ENCODE data around the gene LOXL3. TPM values are rescaled to one million over a fixed set of nuclear protein-coding genes. Genes with fewer than 3 reads are reported as not detected.

Gene LOXL3
- total and polyA plus RNA-seq, 2 donors from 2014 or later, result 2.4 to 9.7 TPM

DNA sequence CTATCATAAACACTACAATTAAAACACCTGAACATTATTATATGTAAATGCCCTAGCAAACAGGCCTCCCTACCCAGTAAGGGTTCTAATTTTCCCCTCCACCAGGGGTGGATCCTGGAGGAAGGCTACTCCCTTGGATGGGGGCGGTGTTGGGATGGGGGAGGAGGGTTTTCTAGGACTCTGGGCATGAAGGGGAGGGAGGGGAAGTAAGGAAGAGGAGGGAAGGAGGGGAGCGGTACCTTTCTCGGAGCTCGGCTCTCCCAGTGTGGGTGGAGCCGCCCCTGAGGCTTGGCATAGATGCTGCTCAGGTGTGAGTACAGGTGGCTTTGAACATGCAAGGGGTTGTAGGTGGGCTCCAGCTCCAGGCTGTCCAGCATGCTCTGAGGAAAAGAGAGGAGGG is 6.2 kb upstream of the LOXL3 start:
- intact Hi-C loops (cut with DNase I), result no loop called here
- H3K9ac ChIP-seq (ENCODE audit: low read length in 3 of 3), result no peak overlapping the region
- no peaks in the 10 kb centered on the region for H3K4me1 ChIP-seq (ENCODE audit: control insufficient read depth in 2 of 3, insufficient read depth in 2 of 3, low read depth in 1 of 3, low read length in 3 of 3)
- DNase-seq (no peak), FAIRE-seq (no peak)
- H3K27me3 ChIP-seq (ENCODE audit: control insufficient read depth, insufficient read depth, low read length), result no peaks in the 10 kb centered on the region
- TF ChIP-seq, protein P1, sequence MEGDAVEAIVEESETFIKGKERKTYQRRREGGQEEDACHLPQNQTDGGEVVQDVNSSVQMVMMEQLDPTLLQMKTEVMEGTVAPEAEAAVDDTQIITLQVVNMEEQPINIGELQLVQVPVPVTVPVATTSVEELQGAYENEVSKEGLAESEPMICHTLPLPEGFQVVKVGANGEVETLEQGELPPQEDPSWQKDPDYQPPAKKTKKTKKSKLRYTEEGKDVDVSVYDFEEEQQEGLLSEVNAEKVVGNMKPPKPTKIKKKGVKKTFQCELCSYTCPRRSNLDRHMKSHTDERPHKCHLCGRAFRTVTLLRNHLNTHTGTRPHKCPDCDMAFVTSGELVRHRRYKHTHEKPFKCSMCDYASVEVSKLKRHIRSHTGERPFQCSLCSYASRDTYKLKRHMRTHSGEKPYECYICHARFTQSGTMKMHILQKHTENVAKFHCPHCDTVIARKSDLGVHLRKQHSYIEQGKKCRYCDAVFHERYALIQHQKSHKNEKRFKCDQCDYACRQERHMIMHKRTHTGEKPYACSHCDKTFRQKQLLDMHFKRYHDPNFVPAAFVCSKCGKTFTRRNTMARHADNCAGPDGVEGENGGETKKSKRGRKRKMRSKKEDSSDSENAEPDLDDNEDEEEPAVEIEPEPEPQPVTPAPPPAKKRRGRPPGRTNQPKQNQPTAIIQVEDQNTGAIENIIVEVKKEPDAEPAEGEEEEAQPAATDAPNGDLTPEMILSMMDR (IDR thresholded peaks at IDR 0.05; ENCODE audit: borderline replicate concordance, extremely low read depth, insufficient read depth), result no peak
- H3K4me3 ChIP-seq (ENCODE audit: low read length in 3 of 3), result no peak overlapping the region
- H3K27ac ChIP-seq (ENCODE audit: low read depth in 2 of 2, low read length in 2 of 2), result no peak overlapping the region
- H3K9me3 ChIP-seq (ENCODE audit: control insufficient read depth in 2 of 3, insufficient read depth in 1 of 3, low read length in 3 of 3), result no peaks in the 10 kb centered on the region
- no peaks in the 10 kb centered on the region for H3K36me3 ChIP-seq (ENCODE audit: control insufficient read depth in 2 of 3, insufficient read depth in 3 of 3, low read length in 3 of 3)

DNA sequence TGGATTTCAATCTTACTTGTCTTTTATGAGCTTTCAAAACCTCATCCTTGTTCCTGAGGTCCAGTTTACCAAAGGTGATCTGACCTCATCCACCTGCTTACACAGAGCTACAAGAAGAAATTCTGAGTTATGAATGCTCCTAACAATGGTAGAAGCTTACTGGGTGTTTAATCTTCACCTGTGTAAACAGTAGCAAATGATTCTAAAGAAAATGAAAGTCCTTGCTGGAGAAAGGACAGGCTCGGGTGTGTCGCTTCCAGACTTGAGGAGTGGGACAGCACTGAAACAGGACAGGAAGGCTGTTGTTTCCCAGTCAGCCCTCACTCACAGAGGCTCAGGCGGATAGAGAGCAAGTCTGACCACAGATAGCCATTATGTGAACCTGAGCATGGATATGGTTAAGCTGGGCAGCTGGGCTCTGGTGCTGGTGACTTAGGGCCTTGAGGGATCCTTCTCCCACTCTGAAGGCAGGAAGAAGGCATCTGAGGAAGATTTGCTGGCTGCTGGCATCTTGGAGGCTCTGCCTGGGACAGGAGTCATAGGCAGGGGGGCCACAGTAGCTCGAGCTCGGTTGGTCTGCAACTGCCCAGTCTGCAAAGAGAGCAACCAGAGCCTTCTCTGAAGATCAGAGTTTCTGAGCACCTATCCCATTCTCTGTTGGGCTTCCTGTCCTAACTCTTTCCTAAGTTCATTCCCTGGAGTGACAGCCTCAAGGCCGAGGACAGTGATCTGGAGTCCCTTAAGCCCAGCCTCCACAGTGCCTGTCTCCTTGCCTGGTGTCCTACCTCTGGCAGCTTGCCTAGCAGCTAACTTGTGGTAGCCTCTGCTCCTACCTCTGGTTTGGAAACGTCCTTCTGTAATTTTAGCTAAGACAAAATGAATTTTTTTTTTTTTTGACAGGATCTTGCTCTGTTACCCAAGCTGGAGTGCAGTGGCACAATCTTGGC is 4.8 kb upstream of the LOXL3 start:
- no peak for DNase-seq
- no peak for FAIRE-seq
- no peak overlapping the region for H3K27ac ChIP-seq (ENCODE audit: low read depth in 2 of 2, low read length in 2 of 2)
- no peaks in the 10 kb centered on the region for H3K4me1 ChIP-seq (ENCODE audit: control insufficient read depth in 2 of 3, insufficient read depth in 2 of 3, low read depth in 1 of 3, low read length in 3 of 3)
- no peaks in the 10 kb centered on the region for H3K36me3 ChIP-seq (ENCODE audit: control insufficient read depth in 2 of 3, insufficient read depth in 3 of 3, low read length in 3 of 3)
- intact Hi-C loops (cut with DNase I), result no loop called here
- H3K27me3 ChIP-seq (ENCODE audit: control insufficient read depth, insufficient read depth, low read length), result no peaks in the 10 kb centered on the region
- H3K4me3 ChIP-seq (ENCODE audit: low read length in 3 of 3), result no peak overlapping the region
- TF ChIP-seq, protein P1 (IDR thresholded peaks at IDR 0.05; ENCODE audit: borderline replicate concordance, extremely low read depth, insufficient read depth), result no peak
- H3K9ac ChIP-seq (ENCODE audit: low read length in 3 of 3), result no peak overlapping the region
- no peaks in the 10 kb centered on the region for H3K9me3 ChIP-seq (ENCODE audit: control insufficient read depth in 2 of 3, insufficient read depth in 1 of 3, low read length in 3 of 3)

DNA sequence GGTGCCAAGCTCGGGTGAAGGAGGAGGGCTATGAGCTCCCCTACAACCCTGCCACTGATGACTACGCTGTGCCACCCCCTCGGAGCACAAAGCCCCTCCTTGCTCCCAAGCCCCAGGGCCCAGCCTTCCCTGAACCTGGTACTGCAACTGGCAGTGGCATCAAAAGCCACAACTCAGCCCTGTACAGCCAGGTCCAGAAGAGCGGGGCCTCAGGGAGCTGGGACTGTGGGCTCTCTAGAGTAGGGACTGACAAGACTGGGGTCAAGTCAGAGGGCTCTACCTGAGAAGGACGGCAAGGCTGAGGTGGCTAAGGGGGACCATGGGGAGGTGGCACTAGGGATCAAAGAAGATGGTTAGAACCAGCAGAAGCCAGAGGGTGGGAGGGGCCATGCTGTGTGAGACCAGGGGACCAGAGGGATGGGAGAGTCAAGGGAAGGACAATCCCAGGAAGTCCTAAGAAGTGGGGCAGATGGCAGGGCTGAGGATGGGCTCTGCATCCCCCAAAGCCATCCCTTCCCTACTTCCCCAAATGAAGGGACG is 3.2 kb upstream of the LOXL3 start:
- Histone ChIP-seq H3K27ac (ENCODE audit: low read depth in 2 of 2, low read length in 2 of 2) (no peak overlapping the region), H3K9me3 (ENCODE audit: control insufficient read depth in 2 of 3, insufficient read depth in 1 of 3, low read length in 3 of 3) (no peaks in the 10 kb centered on the region), H3K36me3 (ENCODE audit: control insufficient read depth in 2 of 3, insufficient read depth in 3 of 3, low read length in 3 of 3) (no peaks in the 10 kb centered on the region), H3K4me3 (ENCODE audit: low read length in 3 of 3) (no peak overlapping the region), H3K27me3 (ENCODE audit: control insufficient read depth, insufficient read depth, low read length) (no peaks in the 10 kb centered on the region), H3K4me1 (ENCODE audit: control insufficient read depth in 2 of 3, insufficient read depth in 2 of 3, low read depth in 1 of 3, low read length in 3 of 3) (peaks cover 0 to 3% (median 0%) of the 10 kb centered on the region in 3 donors), H3K9ac (ENCODE audit: low read length in 3 of 3) (no peak overlapping the region)
- intact Hi-C loops (cut with DNase I), result no loop called here
- FAIRE-seq (no peak), DNase-seq (no peak)
- TF ChIP-seq, protein P1 (IDR thresholded peaks at IDR 0.05; ENCODE audit: borderline replicate concordance, extremely low read depth, insufficient read depth), result no peak

Measured in kidney (tissue), 14 donors.